Stimulated activated CD4-positive, alpha-beta T cell treated with anti-CD3 and anti-CD28 coated beads, TNF-alpha, amount 100 ng/mL, for 4 hours (primary cell): ENCODE measurements around the gene VAV2.

Source experiments
- DNase-seq, 3 experiments: peaks; one replicate each; pipeline ENCODE4 v3.0.0-alpha.2; 2020; ENCODE audit warnings: low read depth in 3 of 3

The VAV2 gene

GRCh38 chr9:133837627-133838597 is 154.2 kb downstream of the VAV2 start:
- DNase-seq, result no peak

- DNase-seq, result no peak
Observed at GRCh38 chr9:133836818-133837217, 155.3 kb downstream of the VAV2 start.

- DNase-seq, result no peak
Observed at GRCh38 chr9:133836001-133836758, 155.9 kb downstream of the VAV2 start.

- no peak for DNase-seq
Observed at GRCh38 chr9:133835262-133835901, 156.7 kb downstream of the VAV2 start.

- DNase-seq, result no peak
Observed at GRCh38 chr9:133834080-133834976, 157.8 kb downstream of the VAV2 start.

GRCh38 chr9:133833388-133834025 is 158.6 kb downstream of the VAV2 start:
- DNase-seq, result no peak

- no peak for DNase-seq
Observed at GRCh38 chr9:133832877-133833276, 159.2 kb downstream of the VAV2 start.

- DNase-seq, result no peak
Observed at GRCh38 chr9:133830711-133831110, 161.4 kb downstream of the VAV2 start.

- DNase-seq, result no peak
Observed at GRCh38 chr9:133830310-133830709, 161.8 kb downstream of the VAV2 start.

GRCh38 chr9:133828338-133828997 is 163.7 kb downstream of the VAV2 start:
- no peak for DNase-seq

GRCh38 chr9:133826289-133827085 is 165.6 kb downstream of the VAV2 start:
- no peak for DNase-seq

GRCh38 chr9:133825555-133826218 is 166.4 kb downstream of the VAV2 start:
- DNase-seq, result no peak

- DNase-seq, result no peak
Observed at GRCh38 chr9:133824802-133825186, 167.3 kb downstream of the VAV2 start.

GRCh38 chr9:133824106-133824801 is 167.9 kb downstream of the VAV2 start:
- no peak for DNase-seq

- no peak for DNase-seq
Observed at GRCh38 chr9:133823189-133824105, 168.7 kb downstream of the VAV2 start.

- DNase-seq, result no peak
Observed at GRCh38 chr9:133822430-133823065, 169.6 kb downstream of the VAV2 start.
